Measurements from ENCODE around the gene KAZN.

DNA sequence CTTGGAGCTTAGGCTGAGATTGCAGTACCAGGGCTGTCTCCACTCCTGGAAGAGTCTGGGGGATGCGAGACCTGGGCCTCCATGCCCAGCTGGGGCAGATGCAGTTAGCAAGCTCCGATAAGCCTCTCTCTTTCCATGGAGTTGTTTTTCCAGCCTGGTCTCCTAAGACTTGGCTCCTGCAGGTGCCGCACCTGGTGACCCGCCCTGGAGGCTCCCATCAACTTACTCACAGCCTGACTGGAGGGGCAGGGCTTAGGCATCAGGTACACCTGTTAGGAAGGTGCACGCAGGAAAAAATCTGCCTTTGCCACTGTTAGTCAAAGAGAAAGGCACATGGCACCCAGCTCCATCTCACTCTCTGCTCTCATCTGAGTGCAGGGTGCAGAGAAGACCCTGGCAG, 356.9 kb downstream of the KAZN start:
- TF ChIP-seq, protein P1, sequence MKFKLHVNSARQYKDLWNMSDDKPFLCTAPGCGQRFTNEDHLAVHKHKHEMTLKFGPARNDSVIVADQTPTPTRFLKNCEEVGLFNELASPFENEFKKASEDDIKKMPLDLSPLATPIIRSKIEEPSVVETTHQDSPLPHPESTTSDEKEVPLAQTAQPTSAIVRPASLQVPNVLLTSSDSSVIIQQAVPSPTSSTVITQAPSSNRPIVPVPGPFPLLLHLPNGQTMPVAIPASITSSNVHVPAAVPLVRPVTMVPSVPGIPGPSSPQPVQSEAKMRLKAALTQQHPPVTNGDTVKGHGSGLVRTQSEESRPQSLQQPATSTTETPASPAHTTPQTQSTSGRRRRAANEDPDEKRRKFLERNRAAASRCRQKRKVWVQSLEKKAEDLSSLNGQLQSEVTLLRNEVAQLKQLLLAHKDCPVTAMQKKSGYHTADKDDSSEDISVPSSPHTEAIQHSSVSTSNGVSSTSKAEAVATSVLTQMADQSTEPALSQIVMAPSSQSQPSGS (IDR thresholded peaks at IDR 0.05; ENCODE audit: low read length) = no peak
- TF ChIP-seq YY1 (IDR thresholded peaks at IDR 0.05; ENCODE audit: low read depth, low read length) (no peak), SP2 (IDR thresholded peaks at IDR 0.05; ENCODE audit: low read length) (no peak), POLR2A (IDR thresholded peaks at IDR 0.05; ENCODE audit: control extremely low read depth in 1 of 2, low read depth in 2 of 2, low read length in 2 of 2) (no peak), HDAC2 (IDR thresholded peaks at IDR 0.05; ENCODE audit: borderline replicate concordance in 1 of 2, low read depth in 2 of 2, low read length in 2 of 2) (no peak), SIX5 (IDR thresholded peaks at IDR 0.05; ENCODE audit: low read depth, low read length) (no peak), POLR2AphosphoS5 (IDR thresholded peaks at IDR 0.05; ENCODE audit: low read depth, low read length) (no peak)
- TF ChIP-seq, protein P2, sequence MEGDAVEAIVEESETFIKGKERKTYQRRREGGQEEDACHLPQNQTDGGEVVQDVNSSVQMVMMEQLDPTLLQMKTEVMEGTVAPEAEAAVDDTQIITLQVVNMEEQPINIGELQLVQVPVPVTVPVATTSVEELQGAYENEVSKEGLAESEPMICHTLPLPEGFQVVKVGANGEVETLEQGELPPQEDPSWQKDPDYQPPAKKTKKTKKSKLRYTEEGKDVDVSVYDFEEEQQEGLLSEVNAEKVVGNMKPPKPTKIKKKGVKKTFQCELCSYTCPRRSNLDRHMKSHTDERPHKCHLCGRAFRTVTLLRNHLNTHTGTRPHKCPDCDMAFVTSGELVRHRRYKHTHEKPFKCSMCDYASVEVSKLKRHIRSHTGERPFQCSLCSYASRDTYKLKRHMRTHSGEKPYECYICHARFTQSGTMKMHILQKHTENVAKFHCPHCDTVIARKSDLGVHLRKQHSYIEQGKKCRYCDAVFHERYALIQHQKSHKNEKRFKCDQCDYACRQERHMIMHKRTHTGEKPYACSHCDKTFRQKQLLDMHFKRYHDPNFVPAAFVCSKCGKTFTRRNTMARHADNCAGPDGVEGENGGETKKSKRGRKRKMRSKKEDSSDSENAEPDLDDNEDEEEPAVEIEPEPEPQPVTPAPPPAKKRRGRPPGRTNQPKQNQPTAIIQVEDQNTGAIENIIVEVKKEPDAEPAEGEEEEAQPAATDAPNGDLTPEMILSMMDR (IDR thresholded peaks at IDR 0.05; ENCODE audit: control extremely low read depth in 1 of 3, insufficient read depth in 1 of 3, low read depth in 1 of 3, low read length in 3 of 3) = no peak
